ENCODE results near the gene PDZRN3.

The PDZRN3 gene

DNA sequence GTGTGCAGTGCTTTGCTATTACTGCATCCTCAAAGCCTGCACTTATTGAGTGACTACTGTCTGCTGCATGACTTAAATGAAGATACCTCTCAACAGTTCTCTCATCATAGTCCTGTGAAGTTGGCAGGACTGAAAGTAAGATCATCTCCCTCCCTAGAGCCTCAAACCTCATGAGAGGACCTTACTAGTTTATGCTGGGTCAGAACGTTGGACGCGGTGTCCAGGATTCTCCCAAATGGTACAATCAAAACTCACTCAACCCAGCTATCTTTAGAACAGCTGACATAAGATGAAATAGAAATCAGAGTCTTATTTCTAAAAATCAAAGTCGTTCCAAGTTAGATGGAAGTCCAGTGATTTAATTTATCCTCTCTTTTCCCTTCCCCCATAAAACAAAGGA is 219.7 kb downstream of the PDZRN3 start:
- Histone ChIP-seq H3K27me3 (no peaks in the 10 kb centered on the region), H3K4me1 (peaks cover 18% of the 10 kb centered on the region), H3K4me3 (ENCODE audit: low read depth, low read length) (no peak overlapping the region), H3K36me3 (no peaks in the 10 kb centered on the region; the same call in 1 of the 2 replicates), H3K9me3 (no peaks in the 10 kb centered on the region)
- DNase-seq, result no peak
- TF ChIP-seq, protein P1, sequence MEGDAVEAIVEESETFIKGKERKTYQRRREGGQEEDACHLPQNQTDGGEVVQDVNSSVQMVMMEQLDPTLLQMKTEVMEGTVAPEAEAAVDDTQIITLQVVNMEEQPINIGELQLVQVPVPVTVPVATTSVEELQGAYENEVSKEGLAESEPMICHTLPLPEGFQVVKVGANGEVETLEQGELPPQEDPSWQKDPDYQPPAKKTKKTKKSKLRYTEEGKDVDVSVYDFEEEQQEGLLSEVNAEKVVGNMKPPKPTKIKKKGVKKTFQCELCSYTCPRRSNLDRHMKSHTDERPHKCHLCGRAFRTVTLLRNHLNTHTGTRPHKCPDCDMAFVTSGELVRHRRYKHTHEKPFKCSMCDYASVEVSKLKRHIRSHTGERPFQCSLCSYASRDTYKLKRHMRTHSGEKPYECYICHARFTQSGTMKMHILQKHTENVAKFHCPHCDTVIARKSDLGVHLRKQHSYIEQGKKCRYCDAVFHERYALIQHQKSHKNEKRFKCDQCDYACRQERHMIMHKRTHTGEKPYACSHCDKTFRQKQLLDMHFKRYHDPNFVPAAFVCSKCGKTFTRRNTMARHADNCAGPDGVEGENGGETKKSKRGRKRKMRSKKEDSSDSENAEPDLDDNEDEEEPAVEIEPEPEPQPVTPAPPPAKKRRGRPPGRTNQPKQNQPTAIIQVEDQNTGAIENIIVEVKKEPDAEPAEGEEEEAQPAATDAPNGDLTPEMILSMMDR (IDR thresholded peaks at IDR 0.05; ENCODE audit: low read depth, low read length), result no peak

- Histone ChIP-seq H3K36me3 (no peaks in the 10 kb centered on the region; the same call in 1 of the 2 replicates), H3K9me3 (no peaks in the 10 kb centered on the region), H3K4me1 (peaks cover 15% of the 10 kb centered on the region), H3K27me3 (no peaks in the 10 kb centered on the region), H3K4me3 (ENCODE audit: low read depth, low read length) (no peak overlapping the region)
- TF ChIP-seq, protein P1 (IDR thresholded peaks at IDR 0.05; ENCODE audit: low read depth, low read length), result no peak
- DNase-seq, result no peak
Measured at GRCh38 chr3:73404435-73404834, 220.3 kb downstream of the PDZRN3 start.

DNA sequence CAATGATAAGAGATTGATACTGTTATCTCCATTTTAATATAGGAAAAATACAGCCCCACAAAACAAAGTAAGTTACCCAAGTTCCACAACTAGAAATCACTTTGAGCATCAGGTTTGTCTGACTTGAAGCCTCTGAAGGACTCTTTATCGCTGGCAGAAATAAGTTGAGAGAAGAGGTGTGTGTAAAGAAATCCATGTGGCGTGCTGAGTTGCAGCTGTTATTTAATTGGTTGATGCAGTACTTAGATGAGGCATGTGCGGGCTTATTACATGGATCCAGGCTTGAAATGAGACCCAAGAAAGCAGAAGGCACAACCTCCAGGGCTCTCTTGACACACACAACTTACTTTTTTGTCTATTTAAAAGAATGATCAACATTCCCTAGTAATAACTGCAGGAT is 221.3 kb downstream of the PDZRN3 start:
- no peak overlapping the region for H3K4me3 ChIP-seq (ENCODE audit: low read depth, low read length)
- H3K36me3 ChIP-seq, result no peaks in the 10 kb centered on the region; the same call in 1 of the 2 replicates
- no peak for DNase-seq
- TF ChIP-seq, protein P1 (IDR thresholded peaks at IDR 0.05; ENCODE audit: low read depth, low read length), result no peak
- H3K27me3 ChIP-seq, result no peaks in the 10 kb centered on the region
- no peaks in the 10 kb centered on the region for H3K9me3 ChIP-seq
- H3K4me1 ChIP-seq, result peaks cover 9% of the 10 kb centered on the region

- DNase-seq, result no peak
- no peaks in the 10 kb centered on the region; the same call in 1 of the 2 replicates for H3K36me3 ChIP-seq
- H3K4me3 ChIP-seq (ENCODE audit: low read depth, low read length), result 0 out of 2 replicates have a peak overlapping the region, but pooled peaks have one; percentile 1
- TF ChIP-seq, protein P1 (IDR thresholded peaks at IDR 0.05; ENCODE audit: low read depth, low read length), result no peak
- no peaks in the 10 kb centered on the region for H3K9me3 ChIP-seq
- no peaks in the 10 kb centered on the region for H3K27me3 ChIP-seq
- peaks cover 9% of the 10 kb centered on the region for H3K4me1 ChIP-seq
Measured at GRCh38 chr3:73401616-73402279, 223.0 kb downstream of the PDZRN3 start.

- DNase-seq, result peak; percentile 35
- Histone ChIP-seq H3K4me3 (ENCODE audit: low read depth, low read length) (peak overlapping the region; percentile 1; the same call in 1 of the 2 replicates), H3K9me3 (no peaks in the 10 kb centered on the region), H3K4me1 (peaks cover 9% of the 10 kb centered on the region), H3K27me3 (no peaks in the 10 kb centered on the region), H3K36me3 (no peaks in the 10 kb centered on the region; the same call in 1 of the 2 replicates)
- TF ChIP-seq, protein P1 (IDR thresholded peaks at IDR 0.05; ENCODE audit: low read depth, low read length), result no peak
Measured at GRCh38 chr3:73401059-73401458, 223.7 kb downstream of the PDZRN3 start.

GRCh38 chr3:73399666-73400253 is 225.0 kb downstream of the PDZRN3 start:
- no peaks in the 10 kb centered on the region; the same call in 1 of the 2 replicates for H3K36me3 ChIP-seq
- DNase-seq, result no peak
- TF ChIP-seq, protein P1 (IDR thresholded peaks at IDR 0.05; ENCODE audit: low read depth, low read length), result no peak
- no peaks in the 10 kb centered on the region for H3K27me3 ChIP-seq
- no peak overlapping the region for H3K4me3 ChIP-seq (ENCODE audit: low read depth, low read length)
- no peaks in the 10 kb centered on the region for H3K9me3 ChIP-seq
- peaks cover 9% of the 10 kb centered on the region for H3K4me1 ChIP-seq

Measured in BE2C (cell line).